MM.1S (cell line): Measurements from ENCODE around the gene NLGN1.

ENCODE experiments used
- CTCF ChIP-seq: fragments of 300-600 bp; sonication (generic); IDR thresholded peaks from 2 replicates; pipeline ENCODE4 v1.5.1; 2016; ENCODE audit warnings: antibody characterized with exemption, low read length, mixed read lengths
- EZH2 ChIP-seq: fragments of 300-600 bp; sonication (generic); optimal IDR thresholded peaks from 2 replicates; pipeline ENCODE3; 2017; ENCODE audit warnings: low read depth, mild to moderate bottlenecking, antibody characterized with exemption, low read length, mixed read lengths
- EZH2phosphoT487 ChIP-seq: fragments of 300-600 bp; sonication (generic); IDR thresholded peaks from 2 replicates; pipeline ENCODE4 v1.6.1; 2018; ENCODE audit warnings: antibody characterized with exemption, low read length

GRCh38 chr3:173945170-173945569 lies 547.6 kb downstream of the NLGN1 start:
- TF ChIP-seq EZH2phosphoT487 (no peak), CTCF (no peak), EZH2 (no peak)
